Sigmoid colon (tissue), 7 donors: ENCODE measurements around the gene COPS4. TPM values are rescaled to one million over a fixed set of nuclear protein-coding genes. Genes with fewer than 3 reads are reported as not detected.
A peak's percentile ranks its signal among the peaks of the same experiment; 100 is the strongest.

Experiments used
- DNase-seq: peaks from one replicate; pipeline ENCODE4 v3.0.0-alpha.2; 2019
- H3K27ac ChIP-seq, 4 donors: fragments of 200-600 bp; sonication (generic); one replicate each; pipeline ENCODE4 v1.5.1; 2016 to 2019; ENCODE audit warnings: mild to moderate bottlenecking in 1 of 4
- H3K27me3 ChIP-seq, 3 donors: fragments of 200-600 bp; sonication (generic); one replicate each; pipeline ENCODE4 v1.5.1; 2019; ENCODE audit warnings: mild to moderate bottlenecking in 1 of 3
- H3K36me3 ChIP-seq, 4 donors: fragments of 200-600 bp; sonication (generic); one replicate each; pipeline ENCODE4 v1.5.1; 2016 to 2019
- H3K4me1 ChIP-seq, 4 donors: fragments of 200-600 bp; sonication (generic); one replicate each; pipeline ENCODE4 v1.5.1; 2017 to 2019
- H3K4me3 ChIP-seq, 4 donors: fragments of 200-600 bp; sonication (generic); one replicate each; pipeline ENCODE4 v1.5.1; 2017 to 2019; ENCODE audit warnings: mild to moderate bottlenecking in 2 of 4, moderate library complexity in 1 of 4
- H3K9me3 ChIP-seq, 4 donors: fragments of 200-600 bp in 3 of 4; sonication (generic) in 3 of 4; one replicate each; pipeline versions ENCODE4 v1.5.1 to v1.6.1; 2013 to 2019
- EP300 ChIP-seq, 4 donors: sonication (generic); formaldehyde crosslinking; IDR thresholded peaks; one replicate each; pipeline ENCODE4 v1.6.1; 2017; ENCODE audit warnings: antibody characterized with exemption in 4 of 4
- POLR2A ChIP-seq, 2 donors: fragments of 450-650 bp; IDR thresholded peaks; one replicate each; pipeline ENCODE4 v1.6.1; 2016; ENCODE audit warnings: antibody characterized with exemption in 2 of 2, mild to moderate bottlenecking in 2 of 2, moderate library complexity in 2 of 2
- POLR2AphosphoS5 ChIP-seq, 4 donors: sonication (generic); formaldehyde crosslinking; IDR thresholded peaks; one replicate each; pipeline ENCODE4 v1.6.1; 2017; ENCODE audit warnings: antibody characterized with exemption in 4 of 4
- WGBS, 2 donors: extraction: QIAGEN DNeasy Blood & Tissue Kit; methylation state at CpG; one replicate each; pipeline ENCODE4 v1.1.7; 2013; 5-methylcytosine and 5-hydroxymethylcytosine counted together
- intact Hi-C: fragments of 100-400 bp; cut with DNase I; formaldehyde crosslinking; loops from one replicate; pipeline ENCODE4 v1.15.1; 2023
- polyA plus RNA-seq, 3 donors: library from polyadenylated mRNA; stranded (reverse); fragments of 200-250 nt; gene quantifications; one replicate each; pipeline ENCODE4 v1.2.3, GENCODE V29; 2013
- total RNA-seq, 4 donors: library from RNA; depleted of rRNA; stranded (reverse); fragments of >200 nt; gene quantifications; one replicate each; pipeline ENCODE4 v1.1.0, GENCODE V29; 2016
- TF ChIP-seq, protein P1 (sequence below), 4 experiments: fragments of 450-650 bp in 3 of 4; fragments of 200-600 bp in 1 of 4; IDR thresholded peaks; one replicate each; pipeline ENCODE4 v1.5.1; 2016 to 2019; ENCODE audit warnings: antibody characterized with exemption in 4 of 4, mild to moderate bottlenecking in 3 of 4, moderate library complexity in 2 of 4
- donor health status: healthy with polysubstance abuse.
- donor health status: Bipolar disorder and iron deficiency.
- donor health status: healthy.

The COPS4 gene
- total and polyA plus RNA-seq, 7 donors: 28.9 to 64.6 (median 33.0) TPM

DNA sequence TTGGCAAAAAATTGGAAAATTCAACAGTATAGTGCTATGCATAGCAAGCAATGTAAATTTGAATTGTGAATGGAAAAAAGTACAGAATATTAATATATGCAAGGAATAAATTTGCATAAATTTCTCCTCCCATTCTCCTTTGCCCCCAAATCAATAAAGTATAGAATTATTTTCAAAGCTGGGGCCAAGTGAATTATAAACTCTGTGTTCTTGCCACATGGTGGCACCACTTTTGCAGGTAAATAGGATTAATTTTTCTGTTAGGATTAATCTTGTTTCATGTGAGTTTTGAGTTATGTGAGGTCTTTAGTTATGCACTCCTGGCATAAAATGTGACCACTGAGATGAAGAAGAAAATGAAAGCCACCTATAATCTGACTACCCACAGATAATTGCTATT, 19.9 kb downstream of the COPS4 start:
- no peaks in the 10 kb centered on the region for H3K9me3 ChIP-seq
- intact Hi-C loops: no loop called here
- DNase-seq: no peak
- no peaks in the 10 kb centered on the region for H3K27me3 ChIP-seq
- H3K27ac ChIP-seq: no peak overlapping the region
- TF ChIP-seq POLR2A (IDR thresholded peaks at IDR 0.05): no peak
- TF ChIP-seq, protein P1, sequence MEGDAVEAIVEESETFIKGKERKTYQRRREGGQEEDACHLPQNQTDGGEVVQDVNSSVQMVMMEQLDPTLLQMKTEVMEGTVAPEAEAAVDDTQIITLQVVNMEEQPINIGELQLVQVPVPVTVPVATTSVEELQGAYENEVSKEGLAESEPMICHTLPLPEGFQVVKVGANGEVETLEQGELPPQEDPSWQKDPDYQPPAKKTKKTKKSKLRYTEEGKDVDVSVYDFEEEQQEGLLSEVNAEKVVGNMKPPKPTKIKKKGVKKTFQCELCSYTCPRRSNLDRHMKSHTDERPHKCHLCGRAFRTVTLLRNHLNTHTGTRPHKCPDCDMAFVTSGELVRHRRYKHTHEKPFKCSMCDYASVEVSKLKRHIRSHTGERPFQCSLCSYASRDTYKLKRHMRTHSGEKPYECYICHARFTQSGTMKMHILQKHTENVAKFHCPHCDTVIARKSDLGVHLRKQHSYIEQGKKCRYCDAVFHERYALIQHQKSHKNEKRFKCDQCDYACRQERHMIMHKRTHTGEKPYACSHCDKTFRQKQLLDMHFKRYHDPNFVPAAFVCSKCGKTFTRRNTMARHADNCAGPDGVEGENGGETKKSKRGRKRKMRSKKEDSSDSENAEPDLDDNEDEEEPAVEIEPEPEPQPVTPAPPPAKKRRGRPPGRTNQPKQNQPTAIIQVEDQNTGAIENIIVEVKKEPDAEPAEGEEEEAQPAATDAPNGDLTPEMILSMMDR (IDR thresholded peaks at IDR 0.05): peak in 1 of 4 experiments; percentile 11
- H3K4me3 ChIP-seq: no peak overlapping the region
- H3K4me1 ChIP-seq: no peaks in the 10 kb centered on the region
- peaks cover 5 to 76% (median 25%) of the 10 kb centered on the region in 4 donors for H3K36me3 ChIP-seq

DNA sequence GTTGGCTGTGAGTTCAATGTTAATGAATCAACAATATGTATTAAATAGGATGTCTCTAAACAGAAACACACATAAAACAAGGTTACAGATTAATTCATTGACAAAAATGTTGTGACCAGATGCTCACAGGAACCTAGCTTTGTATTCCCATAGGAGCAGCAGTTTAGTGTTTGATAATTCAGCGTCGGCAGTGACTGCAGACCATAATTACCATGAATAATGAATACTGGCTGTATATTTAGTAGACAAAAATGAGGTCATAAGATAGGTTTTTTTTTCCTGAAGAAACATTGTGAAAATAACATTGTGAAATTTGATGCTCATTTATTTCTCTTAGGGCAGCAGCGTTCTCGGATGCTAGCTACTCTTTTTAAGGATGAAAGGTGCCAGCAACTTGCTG, 27.8 kb downstream of the COPS4 start:
- intact Hi-C loops: no loop called here
- Histone ChIP-seq H3K4me1 (no peaks in the 10 kb centered on the region), H3K4me3 (no peak overlapping the region), H3K9me3 (no peaks in the 10 kb centered on the region), H3K27me3 (no peaks in the 10 kb centered on the region), H3K36me3 (peaks cover 0 to 98% (median 31%) of the 10 kb centered on the region in 4 donors), H3K27ac (no peak overlapping the region)
- 92 to 96% methylated on average over 4 of the region's 4 CpGs for WGBS, 2 donors
- no peak for DNase-seq
- TF ChIP-seq EP300 (IDR thresholded peaks at IDR 0.05): no peak
- no peak for TF ChIP-seq POLR2A (IDR thresholded peaks at IDR 0.05)
- no peak for TF ChIP-seq POLR2AphosphoS5 (IDR thresholded peaks at IDR 0.05)

DNA sequence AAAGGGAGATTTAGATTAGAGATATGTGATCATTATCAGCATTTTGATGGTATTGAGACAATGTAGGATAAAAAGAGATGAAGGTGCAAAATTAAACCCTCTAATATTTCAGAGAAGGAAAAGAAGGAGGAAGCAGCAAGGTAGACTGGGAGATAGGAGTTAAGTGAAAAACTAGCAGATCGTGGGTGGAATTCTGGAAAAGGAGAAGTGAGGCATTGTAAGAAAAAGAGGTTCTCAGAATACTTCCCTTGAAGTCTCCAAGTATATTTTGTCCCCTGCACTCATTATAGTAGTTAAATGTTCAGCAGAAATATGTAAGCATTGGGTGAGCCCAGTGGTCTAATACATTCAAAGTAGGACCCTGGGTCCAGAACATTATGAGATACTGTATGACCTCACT, 30.3 kb downstream of the COPS4 start:
- Histone ChIP-seq H3K36me3 (peaks cover 6 to 99% (median 27%) of the 10 kb centered on the region in 4 donors), H3K9me3 (no peaks in the 10 kb centered on the region), H3K4me1 (no peaks in the 10 kb centered on the region), H3K4me3 (no peak overlapping the region), H3K27ac (no peak overlapping the region), H3K27me3 (no peaks in the 10 kb centered on the region)
- TF ChIP-seq, protein P1 (IDR thresholded peaks at IDR 0.05): no peak
- no peak for TF ChIP-seq POLR2A (IDR thresholded peaks at IDR 0.05)
- TF ChIP-seq POLR2AphosphoS5 (IDR thresholded peaks at IDR 0.05): no peak
- TF ChIP-seq EP300 (IDR thresholded peaks at IDR 0.05): no peak
- no peak for DNase-seq
- WGBS, 2 donors: 88 to 92% methylated on average over 1 of the region's 1 CpG
- intact Hi-C loops: no loop called here

DNA sequence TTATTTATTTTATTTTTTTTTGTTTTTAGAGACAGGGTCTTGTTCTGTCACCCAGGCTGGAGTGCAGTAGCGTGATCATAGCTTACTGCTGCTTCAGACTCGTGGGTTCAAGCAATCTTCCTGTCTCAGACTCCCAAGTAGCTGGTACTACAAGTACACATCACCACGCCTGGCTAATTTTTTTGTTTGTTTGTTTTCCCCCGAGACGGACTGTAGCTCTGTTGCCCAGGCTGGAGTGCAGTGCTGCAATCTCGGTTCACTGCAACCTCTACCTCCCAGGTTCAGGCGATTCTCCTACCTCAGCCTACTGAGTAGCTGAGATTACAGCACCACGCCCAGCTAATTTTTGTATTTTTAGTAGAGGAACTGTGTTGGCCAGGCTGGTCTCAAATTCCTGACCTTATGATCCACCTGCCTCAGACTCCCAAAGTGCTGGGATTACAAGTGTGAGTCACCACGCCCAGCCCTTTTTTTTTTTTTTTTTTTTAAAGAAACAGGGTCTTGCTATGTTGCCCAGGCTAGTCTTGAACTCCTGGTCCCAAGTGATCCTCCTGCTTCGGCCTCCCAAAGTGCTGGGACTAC, 32.2 kb downstream of the COPS4 start:
- H3K27me3 ChIP-seq: no peaks in the 10 kb centered on the region
- H3K36me3 ChIP-seq: peaks cover 6 to 99% (median 30%) of the 10 kb centered on the region in 4 donors
- H3K27ac ChIP-seq: no peak overlapping the region
- H3K9me3 ChIP-seq: no peaks in the 10 kb centered on the region
- TF ChIP-seq EP300 (IDR thresholded peaks at IDR 0.05) (no peak), POLR2A (IDR thresholded peaks at IDR 0.05) (no peak), POLR2AphosphoS5 (IDR thresholded peaks at IDR 0.05) (no peak)
- TF ChIP-seq, protein P1 (IDR thresholded peaks at IDR 0.05): no peak
- no peak for DNase-seq
- H3K4me3 ChIP-seq: no peak overlapping the region
- no peaks in the 10 kb centered on the region for H3K4me1 ChIP-seq
- WGBS, 2 donors: 39 to 78% methylated on average over 10 of the region's 10 CpGs
- intact Hi-C loops: no loop called here

- H3K27ac ChIP-seq: no peak overlapping the region
- peaks cover 3 to 70% (median 12%) of the 10 kb centered on the region in 4 donors for H3K36me3 ChIP-seq
- intact Hi-C loops: loop anchor here (5.0 to 10.0 kb wide), 4 partner anchors 34 to 606 kb away; partner anchors contain the start of genes COPS4, COQ2 and PLAC8
- H3K4me1 ChIP-seq: peaks cover 0 to 23% (median 20%) of the 10 kb centered on the region in 4 donors
- 88 to 97% methylated on average over 1 of the region's 1 CpG for WGBS, 2 donors
- H3K4me3 ChIP-seq: no peak overlapping the region
- TF ChIP-seq EP300 (IDR thresholded peaks at IDR 0.05): no peak
- TF ChIP-seq POLR2A (IDR thresholded peaks at IDR 0.05): no peak
- TF ChIP-seq, protein P1 (IDR thresholded peaks at IDR 0.05): no peak
- no peak for TF ChIP-seq POLR2AphosphoS5 (IDR thresholded peaks at IDR 0.05)
- no peak for DNase-seq
- no peaks in the 10 kb centered on the region for H3K9me3 ChIP-seq
- no peaks in the 10 kb centered on the region for H3K27me3 ChIP-seq
Measured at GRCh38 chr4:83071116-83071515, 36.1 kb downstream of the COPS4 start.
